ENCODE results near the gene PADI4.

PADI4 gene

DNA sequence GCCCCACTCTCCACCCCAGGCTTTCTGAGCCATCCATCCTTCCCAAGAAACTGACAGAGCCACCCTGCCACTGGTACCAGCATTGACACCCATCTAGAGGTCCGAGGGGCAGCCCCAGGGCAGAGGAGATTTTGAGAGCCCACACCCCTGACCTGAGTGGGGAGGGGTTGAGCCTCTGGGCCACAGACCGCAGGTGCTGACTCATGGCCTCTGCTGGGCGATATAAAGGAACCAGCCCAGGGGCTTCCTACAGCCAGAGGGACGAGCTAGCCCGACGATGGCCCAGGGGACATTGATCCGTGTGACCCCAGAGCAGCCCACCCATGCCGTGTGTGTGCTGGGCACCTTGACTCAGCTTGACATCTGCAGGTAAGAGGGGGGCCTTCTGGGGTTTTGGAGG, at the start of gene PADI4:
TSS of gene PADI4 (plus strand) at position 252 of the 400 bp plus-strand sequence. CDS start at position 278, 26 bp downstream.
- no peak for DNase-seq (ENCODE audit: low read depth)

- no peak for DNase-seq (ENCODE audit: low read depth)
Observed at GRCh38 chr1:17258758-17259130, 49.3 kb upstream of the PADI4 start.

DNA sequence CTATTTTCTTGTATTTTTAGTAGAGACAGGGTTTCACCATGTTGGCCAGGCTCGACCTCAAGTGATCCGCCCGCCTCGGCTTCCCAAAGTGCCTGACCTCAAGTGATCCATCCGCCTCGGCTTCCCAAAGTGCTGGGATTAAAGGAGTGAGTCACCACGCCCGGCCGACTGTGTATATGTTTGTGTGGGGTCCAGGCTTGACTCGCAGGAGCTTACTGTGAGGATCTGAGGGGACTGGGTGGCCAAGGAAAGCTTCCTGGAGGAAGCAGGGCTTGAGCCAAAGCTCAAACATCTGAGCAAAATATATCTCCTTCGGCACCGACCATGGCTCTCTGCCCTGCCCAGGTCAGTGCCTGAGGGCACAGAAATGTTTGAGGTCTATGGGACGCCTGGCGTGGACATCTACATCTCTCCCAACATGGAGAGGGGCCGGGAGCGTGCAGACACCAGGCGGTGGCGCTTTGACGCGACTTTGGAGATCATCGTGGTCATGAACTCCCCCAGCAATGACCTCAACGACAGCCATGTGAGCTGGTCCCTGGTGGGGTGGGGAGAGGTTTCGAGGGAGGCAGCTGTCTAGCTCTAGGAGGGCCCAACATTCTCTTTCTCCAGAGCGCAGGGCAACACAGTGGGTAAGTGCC, 48.6 kb upstream of the PADI4 start:
- DNase-seq (ENCODE audit: low read depth), result no peak

- no peak for DNase-seq (ENCODE audit: low read depth)
Observed at GRCh38 chr1:17260264-17260663, 47.7 kb upstream of the PADI4 start.

- no peak for DNase-seq (ENCODE audit: low read depth)
Observed at GRCh38 chr1:17260738-17261137, 47.3 kb upstream of the PADI4 start.

DNA sequence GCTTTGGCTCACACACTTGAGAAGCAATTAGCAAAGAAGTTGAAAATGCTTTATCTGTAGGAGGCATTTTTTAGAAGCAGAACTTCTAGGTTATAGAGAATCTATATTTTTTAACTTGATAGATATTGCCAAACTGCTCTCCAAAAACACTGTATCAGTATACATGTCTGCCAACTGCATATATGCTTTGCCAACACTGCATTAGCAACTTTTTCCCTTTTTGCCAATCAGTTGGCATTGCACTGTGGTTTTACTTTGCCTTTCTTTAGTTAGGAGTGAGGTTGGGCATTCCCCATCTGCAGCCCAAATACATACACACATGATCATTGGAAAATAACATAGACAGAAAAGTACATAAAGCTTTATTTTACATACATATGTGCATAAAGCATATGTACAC, 44.1 kb upstream of the PADI4 start:
- no peak for DNase-seq (ENCODE audit: low read depth)

DNA sequence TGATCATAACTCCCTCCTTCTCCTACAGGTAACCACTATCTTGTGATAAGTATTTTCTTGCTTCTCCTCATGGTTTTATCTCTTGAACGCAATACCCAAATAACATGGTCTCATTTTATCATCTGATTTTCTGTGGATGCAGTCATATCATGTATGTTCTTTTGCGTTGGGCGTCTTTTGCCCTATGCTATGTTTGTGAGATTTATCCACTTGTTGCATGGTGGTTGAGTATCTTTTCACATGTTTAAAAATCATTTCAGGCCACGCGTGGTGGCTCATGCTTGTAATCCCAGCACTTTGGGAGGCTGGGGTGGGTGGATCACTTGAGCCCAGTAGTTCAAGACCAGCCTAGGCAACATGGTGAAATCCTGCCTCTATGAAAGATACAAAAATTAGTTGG, 43.5 kb upstream of the PADI4 start:
- DNase-seq (ENCODE audit: low read depth), result no peak

DNA sequence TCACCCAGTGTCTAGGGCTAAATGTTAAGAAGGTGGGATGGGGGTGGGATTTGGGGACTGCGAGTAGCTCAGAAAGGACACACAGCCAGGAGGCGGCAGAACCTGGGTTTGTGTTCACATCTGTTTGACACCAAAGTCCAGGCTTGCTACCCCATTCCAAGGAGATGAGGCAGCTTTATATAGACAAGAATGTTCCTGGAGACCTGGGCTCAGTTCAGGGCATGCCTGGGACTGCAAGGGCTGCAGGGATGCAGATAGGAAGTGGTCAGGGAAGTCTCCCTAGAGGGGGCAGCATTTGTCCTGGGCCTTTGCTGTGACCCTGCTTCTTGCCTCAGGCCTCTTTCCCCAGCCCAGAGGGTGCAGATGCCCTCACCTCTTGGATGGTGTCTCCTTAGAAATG, 42.8 kb upstream of the PADI4 start:
- DNase-seq (ENCODE audit: low read depth), result no peak

GRCh38 chr1:17265950-17266349, 42.0 kb upstream of the PADI4 start:
- DNase-seq (ENCODE audit: low read depth), result no peak

- DNase-seq (ENCODE audit: low read depth), result no peak
Observed at GRCh38 chr1:17270891-17271765, 36.9 kb upstream of the PADI4 start.

DNA sequence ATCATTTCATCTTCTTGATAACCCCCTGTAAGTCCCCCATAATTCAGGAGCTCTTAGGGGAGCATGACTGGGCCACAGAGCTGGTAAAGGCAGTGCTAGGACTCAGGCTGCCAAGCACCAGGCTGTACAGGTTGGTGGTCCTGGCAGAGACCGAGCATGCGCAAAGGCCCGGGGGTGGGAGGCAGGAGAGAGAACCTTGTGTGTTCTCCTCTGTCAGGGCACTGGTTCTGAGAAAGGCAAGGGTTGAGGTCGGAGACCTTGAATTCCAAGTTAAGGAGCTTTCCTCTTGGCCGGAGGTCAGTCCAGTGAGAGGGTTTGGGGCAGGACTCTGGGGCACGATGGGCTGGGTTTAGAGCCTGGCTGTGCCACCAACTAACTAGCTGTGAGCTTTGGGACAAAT, 35.9 kb upstream of the PADI4 start:
- no peak for DNase-seq (ENCODE audit: low read depth)

DNA sequence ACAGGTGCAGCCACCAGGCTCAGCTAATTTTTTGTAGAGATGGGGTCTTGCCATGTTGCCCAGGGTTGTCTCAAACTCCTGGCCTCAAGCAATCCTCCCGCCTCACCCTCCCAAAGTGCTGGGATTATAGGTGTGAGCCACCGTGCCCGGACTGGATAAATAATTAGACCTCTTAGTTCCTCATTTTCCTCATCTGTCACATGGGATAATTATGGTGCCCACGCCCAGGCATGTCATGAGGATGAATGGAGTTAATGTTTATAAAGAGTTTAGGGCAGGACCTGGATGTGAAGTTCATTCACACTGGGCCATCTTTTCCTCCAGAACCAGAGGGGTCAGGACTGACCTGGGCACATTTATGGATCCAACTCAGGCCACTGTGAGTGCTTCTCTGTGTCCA, 35.4 kb upstream of the PADI4 start:
- DNase-seq (ENCODE audit: low read depth), result no peak

- no peak for DNase-seq (ENCODE audit: low read depth)
Observed at GRCh38 chr1:17273096-17273495, 34.9 kb upstream of the PADI4 start.

GRCh38 chr1:17274186-17275170, 33.5 kb upstream of the PADI4 start:
- no peak for DNase-seq (ENCODE audit: low read depth)

DNA sequence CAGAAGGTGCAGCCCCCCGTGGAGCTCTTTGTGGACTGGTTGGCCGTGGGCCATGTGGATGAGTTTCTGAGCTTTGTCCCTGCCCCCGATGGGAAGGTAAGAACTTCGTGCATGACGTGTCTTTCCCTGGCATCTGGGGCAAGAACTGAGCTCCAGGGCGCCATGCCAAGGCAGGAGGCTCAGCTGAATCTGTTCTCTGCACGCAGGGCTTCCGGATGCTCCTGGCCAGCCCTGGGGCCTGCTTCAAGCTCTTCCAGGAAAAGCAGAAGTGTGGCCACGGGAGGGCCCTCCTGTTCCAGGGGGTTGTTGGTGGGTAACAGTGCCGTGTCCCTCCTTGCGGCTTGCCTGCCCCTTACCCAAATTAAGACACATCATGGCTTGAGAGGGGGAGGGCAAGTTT, 31.4 kb upstream of the PADI4 start:
- no peak for DNase-seq (ENCODE audit: low read depth)

- DNase-seq (ENCODE audit: low read depth), result no peak
Observed at GRCh38 chr1:17277511-17278159, 30.4 kb upstream of the PADI4 start.

DNA sequence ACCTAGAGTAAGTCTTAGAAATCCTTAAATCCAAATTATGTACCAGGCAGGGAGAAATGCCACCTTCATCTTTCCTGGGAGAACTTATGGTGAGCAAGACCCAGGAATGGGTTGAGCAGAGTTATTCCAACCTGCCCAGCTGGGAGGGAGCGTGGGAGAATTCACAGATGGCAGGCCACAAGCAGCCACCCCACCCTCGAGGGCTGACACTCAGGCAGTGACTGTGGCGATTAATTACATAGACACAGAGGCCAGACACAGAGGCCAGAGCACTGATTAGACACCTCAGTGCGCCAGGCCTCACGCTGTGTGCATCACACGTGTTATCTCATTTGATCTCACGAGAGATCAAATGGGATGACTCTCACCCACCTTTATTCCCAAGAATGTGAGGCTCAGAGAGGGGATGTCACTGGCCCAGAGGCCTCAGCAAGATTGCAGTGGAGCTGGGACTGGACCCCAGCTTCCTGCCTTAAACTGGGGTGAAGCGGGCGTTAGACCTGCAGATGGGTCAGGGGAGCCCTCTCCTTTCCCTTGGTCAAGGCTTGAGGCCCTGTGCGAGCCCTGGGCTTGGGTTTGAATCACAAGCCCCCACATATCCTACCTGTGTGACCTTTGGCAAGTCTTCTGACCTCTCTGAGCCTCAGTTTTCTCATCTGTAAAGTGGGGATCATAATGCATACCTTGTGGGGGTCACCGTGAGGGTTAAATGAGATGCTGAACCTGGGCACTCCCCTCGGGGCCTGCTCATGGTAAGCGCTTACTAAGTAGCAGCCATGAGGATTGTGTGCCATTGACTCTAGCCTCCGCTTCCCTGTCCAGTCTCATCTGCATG, 28.8 kb upstream of the PADI4 start:
- no peak for DNase-seq (ENCODE audit: low read depth)

- DNase-seq (ENCODE audit: low read depth), result no peak
Observed at GRCh38 chr1:17280436-17280835, 27.6 kb upstream of the PADI4 start.

GRCh38 chr1:17280894-17281293, 27.1 kb upstream of the PADI4 start:
- DNase-seq (ENCODE audit: low read depth), result no peak

DNA sequence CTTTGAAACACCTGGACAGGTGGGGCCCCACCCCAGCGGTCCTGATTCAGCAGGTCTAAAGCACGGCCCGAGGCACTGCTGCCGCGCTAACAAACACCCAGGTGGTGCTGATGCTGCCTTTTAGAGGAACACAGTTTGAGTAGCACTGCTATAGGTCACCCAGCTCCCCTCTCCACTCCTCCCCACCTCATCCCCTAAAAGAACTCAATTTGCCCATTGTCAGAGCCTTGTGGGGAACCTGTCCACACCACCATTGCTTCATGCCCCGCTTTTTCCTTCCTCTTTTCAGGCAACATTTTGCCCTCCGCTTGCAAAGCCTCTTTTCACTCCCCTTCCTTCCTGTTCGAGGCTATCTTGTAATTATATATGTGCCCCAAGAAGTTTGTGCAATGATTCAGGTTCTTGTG, 26.2 kb upstream of the PADI4 start:
- DNase-seq (ENCODE audit: low read depth), result no peak

- DNase-seq (ENCODE audit: low read depth), result no peak
Observed at GRCh38 chr1:17282836-17283235, 25.2 kb upstream of the PADI4 start.

All from stimulated activated CD8-positive, alpha-beta memory T cell treated with anti-CD3 and anti-CD28 coated beads, Interleukin-7, amount 100 ng/mL, for 24 hours (primary cell).